ENCODE data around the gene TP53I3.
"Not testable (repeated sequence)": the region's sequence is repeated elsewhere in the genome, so short reads cannot be mapped to it uniquely, and the experiment has no call there.

The TP53I3 gene

GRCh38 chr2:24095171-24095677, 10.6 kb upstream of the TP53I3 start:
- not testable (repeated sequence) for DNase-seq (ENCODE audit: low spot score)

DNA sequence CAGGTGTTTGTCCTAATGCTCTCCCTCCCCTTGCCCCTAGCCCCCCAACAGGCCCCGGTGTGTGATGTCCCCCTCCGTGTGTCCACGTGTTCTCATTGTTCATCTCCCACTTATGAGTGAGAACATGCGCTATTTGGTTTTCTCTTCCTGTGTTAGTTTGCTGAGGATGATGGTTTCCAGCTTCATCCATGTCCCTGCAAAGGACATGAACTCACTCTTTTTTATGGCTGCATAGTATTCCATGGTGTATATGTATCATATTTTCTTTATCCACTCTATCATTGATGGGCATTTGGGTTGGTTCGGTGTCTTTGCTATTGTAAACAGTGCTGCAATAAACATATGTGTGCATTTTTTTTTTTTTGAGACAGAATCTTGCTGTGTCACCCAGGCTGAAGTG, 8.6 kb upstream of the TP53I3 start:
- DNase-seq (ENCODE audit: low spot score) = not testable (repeated sequence)

DNA sequence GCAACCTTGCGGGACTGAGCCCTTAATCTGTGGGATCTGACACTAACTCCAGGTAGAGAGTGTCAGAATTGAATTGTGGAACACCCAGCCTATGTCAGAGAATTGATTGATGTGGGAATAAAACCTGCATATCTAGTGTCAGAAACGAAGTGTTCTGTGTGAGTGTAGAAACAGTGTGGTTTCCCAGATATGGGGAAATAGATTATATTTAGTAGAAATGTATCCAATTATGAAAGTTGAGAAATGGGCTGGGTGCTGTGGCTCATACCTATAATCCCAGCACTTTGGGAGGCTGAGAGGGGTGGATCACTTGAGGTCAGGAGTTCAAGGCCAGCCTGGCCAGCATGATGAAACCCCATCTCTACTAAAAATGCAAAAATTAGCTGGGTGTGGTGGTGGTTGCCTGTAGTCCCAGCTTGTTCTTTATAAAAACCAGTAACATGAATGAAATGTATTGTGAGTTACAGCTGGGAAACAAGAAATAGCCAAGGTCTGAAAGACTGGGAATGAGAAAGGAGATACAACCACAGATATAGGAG, 4.3 kb upstream of the TP53I3 start:
- DNase-seq (ENCODE audit: low spot score) = no peak

- no peak for DNase-seq (ENCODE audit: low spot score)
These were observed 2.4 kb upstream of the TP53I3 start for GRCh38 chr2:24087032-24087431.

DNA sequence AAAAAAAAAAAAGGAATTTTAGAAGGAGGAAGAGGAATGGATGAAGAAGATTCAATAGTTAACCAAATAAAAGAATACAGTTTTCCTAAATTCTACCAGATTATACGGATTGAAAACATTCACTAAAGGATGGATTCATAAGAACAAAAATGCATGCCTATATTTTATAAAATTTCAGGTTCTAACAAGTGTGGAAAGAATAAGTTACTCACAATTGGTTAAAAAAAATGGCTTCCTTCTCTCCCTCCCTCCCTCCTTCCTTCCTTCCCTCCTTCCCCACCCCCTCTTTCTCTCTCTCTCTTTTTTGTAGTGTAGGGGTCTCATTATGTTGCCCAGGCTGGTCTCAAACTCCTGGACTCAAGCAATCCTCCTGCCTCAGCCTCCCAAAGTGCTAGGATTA, 1.6 kb upstream of the TP53I3 start:
- DNase-seq (ENCODE audit: low spot score) = no peak

DNA sequence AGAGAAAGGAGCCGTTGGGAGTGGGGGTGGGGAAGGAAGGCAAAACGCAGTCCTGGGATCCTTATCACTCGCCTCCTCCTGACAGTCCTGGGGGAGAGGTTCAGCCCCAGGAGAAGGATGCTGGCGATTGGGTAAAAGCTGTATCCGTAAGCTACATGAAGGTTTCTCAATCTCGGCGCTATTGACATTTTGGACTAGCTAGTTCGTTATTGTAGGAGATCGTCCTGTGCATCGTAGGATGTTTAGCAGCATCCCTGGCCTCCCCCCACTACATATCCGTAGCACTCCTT, 511 bp upstream of the TP53I3 start:
- no peak for DNase-seq (ENCODE audit: low spot score)

GRCh38 chr2:24083567-24084385, 858 bp downstream of the TP53I3 start:
- peak; percentile 50 for DNase-seq (ENCODE audit: low spot score)

GRCh38 chr2:24082787-24083566, 1.7 kb downstream of the TP53I3 start:
- DNase-seq (ENCODE audit: low spot score) = no peak

DNA sequence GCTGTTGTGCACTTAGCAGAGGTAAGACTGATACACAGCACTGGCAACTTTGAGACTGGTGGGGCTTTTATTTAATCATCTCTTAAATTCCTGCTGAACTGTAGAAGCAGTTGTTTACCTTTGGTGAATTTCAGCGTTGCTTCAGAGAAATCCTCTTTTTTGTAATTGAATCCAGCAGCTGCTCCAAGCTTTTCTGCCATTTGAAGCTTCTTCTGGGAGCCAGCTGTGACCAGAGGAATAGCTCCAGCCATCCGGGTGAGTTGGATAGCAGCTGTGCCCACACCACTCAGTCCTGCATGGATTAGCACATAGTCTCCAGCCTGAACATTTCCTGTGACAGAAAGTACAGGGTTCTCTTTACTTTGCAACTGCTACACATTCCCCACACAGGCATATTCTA, 3.9 kb downstream of the TP53I3 start:
- DNase-seq (ENCODE audit: low spot score) = no peak

DNA sequence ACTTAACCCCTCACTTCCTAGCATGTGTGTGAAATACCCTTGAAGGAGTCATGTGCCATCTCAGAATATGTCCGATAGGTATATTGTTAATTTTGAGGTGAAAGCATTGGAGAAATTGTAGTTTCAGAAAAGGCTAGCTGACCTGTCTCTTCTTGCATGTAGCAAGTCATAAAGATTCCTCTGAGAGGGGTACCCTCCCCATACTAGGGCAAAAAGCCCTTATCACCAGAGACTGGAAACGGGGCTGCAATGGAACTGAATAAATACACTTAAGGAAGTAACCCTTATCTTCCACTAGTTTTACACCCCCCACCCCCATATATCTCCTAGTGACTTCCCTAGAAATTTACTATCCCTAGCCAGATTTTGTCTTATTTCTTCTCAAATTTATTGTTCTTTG, 6.8 kb downstream of the TP53I3 start:
- DNase-seq (ENCODE audit: low spot score) = no peak

- no peak for DNase-seq (ENCODE audit: low spot score)
These were observed 7.1 kb downstream of the TP53I3 start for GRCh38 chr2:24077535-24077877.

- DNase-seq (ENCODE audit: low spot score) = no peak
These were observed 7.6 kb downstream of the TP53I3 start for GRCh38 chr2:24076849-24077534.

DNA sequence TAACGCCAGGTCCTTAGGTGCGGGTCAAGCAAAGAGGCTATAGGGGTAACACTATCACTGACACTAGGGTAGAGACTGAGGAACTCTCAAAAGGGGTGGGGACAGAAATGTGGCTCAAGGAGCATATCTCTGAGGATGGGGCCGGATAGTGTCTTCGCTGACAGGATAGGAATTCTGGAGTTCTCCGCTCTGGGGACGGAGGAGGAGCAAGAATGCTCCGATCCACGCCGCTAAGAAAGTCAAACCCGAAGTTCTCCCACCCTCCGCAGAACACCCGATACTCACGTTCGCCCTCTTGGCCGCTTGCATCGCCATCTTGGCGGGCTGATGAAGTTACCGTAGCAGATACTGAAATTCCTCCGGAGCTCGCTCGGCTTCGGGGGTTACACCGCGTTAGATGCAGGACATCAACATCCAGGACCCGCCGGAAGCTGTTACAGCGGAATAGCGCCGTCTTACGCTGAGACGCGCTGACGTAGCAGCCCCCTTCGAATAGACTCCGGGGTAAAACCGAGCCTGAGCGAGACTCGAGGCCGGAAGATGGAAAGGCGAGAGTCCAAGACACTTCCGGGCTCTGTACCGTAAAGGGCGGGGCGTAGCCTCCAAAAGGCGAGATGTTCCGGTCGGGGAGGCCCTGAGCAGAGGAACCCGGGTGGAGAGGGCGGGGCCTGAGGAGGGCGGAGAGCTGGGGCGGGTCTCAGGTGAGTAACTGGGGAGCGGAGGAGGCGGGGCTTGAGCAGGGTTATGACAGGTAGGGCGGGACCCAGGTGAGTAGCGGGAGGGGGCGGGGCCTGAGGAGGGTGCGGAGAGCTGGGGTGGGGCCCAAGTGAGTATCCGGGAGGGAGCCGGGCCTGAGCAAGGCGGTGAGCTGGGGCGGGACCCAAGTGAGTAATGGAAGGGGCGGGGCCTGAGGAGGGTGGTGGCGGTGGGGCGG, 8.5 kb downstream of the TP53I3 start, which contains the start of gene SF3B6:
SF3B6 (minus strand) TSS at position 412 of the 934 bp plus-strand sequence; CDS start at position 315, 97 bp downstream.
- peak; percentile 100 for DNase-seq (ENCODE audit: low spot score)

DNA sequence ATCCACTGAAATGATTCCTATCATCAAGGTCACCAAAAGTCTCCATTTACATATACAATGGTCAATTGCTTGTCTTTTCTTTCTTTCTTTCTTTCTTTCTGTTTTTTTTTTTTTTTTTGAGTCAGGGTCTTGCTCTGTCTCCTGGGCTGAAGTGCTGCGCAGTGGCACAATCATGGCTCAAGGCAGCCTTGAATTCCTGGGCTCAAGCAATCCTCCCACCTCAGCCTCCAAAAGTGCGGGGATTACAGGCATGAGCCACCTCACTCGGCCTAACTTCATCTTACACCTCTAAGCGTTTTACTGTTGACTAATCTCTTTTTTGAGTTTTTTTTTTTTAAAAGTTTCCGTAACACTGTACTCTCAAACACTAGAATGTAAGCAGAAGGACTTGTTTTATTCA, 9.4 kb downstream of the TP53I3 start:
- no peak for DNase-seq (ENCODE audit: low spot score)

DNA sequence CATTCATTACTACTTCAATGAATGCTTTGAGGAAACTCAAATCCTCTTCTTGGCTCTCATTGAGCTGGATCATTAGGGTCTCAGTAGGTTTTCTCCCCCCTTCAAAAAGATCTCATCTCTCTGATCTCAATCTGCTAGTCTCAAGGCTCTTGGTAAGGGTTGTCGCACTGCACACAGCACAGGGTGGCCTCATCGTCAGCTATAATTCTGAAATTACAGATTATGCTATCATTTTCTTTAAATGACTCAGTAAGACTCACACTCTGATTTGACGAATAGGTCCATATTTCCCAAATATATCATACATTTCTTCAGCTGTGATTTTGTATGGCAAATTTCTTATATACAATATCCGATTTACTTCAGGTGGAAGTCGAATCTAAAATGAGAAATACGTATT, 10.8 kb downstream of the TP53I3 start:
- DNase-seq (ENCODE audit: low spot score) = no peak

DNA sequence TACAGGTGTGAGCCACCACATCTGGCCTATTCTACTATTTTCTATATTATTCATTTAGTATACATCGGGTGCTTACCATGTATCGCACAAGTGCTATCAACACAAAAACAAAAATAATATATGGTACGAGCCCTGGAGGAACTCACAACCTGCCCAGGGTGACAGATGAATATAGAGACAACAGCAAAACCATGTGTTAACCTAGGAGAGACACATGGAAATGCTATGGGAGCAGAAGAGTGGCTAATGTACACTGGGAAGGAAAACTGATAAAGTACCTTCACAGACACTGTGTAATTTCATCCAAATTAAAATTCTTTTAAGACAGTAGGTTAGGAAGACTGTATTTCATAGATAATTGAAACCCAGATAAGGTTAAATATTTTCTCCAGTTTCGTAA, 12.4 kb downstream of the TP53I3 start:
- no peak for DNase-seq (ENCODE audit: low spot score)

GRCh38 chr2:24065341-24065740, 19.3 kb downstream of the TP53I3 start:
- DNase-seq (ENCODE audit: low spot score) = no peak

DNA sequence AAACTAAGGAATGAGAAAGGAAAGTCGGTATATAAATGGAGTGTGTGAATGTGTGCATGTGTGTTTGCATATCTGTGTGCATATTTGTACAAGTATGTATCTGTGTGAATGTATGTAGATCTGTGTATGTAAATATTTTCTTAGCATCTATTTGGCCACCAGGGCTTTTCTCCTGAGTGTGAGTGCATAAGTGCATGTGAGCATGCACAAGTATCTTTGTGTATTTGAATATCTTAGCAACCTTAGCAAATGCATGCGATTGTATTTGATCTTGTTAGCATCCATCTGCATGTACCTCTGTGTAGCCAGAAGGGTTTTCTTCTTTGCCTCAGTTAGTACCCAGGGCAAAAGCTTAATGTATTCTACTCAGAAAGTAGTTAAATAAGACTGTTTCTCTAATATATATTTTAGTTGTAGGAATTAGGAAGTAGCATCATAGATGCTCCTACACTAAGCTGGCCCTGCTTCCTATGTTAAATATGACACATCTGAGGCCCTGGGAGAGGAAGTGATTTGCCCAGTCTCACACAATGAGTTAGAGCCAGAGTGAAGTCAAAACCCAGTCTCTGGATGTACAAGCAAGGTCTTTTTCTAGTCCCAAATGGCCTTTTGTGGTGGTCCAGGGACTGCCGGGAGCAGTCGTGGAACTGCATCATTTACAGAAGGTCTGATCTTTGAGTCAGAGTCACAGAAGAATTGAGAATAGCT, 25.9 kb downstream of the TP53I3 start:
- DNase-seq (ENCODE audit: low spot score) = no peak

DNA sequence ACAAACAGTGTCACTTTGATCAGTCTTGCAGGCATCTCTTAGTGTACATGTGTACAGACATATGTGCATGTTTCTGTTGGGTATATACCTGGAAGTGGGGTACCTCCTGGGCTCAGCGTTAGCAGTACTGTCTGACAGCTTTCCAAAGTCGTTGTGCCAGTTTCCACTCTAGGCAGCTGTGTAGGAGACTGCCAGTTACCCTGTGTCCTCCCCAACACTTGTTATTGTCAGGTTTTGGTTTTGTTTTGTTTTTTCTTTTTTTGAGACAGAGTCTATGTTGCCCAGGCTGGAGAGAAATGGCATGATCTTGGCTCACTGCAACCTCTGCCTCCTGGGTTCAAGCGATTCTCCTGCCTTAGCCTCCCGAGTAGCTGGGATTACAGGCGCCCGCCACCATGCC, 28.9 kb downstream of the TP53I3 start:
- DNase-seq (ENCODE audit: low spot score) = no peak

GRCh38 chr2:24054366-24055010, 30.1 kb downstream of the TP53I3 start:
- DNase-seq (ENCODE audit: low spot score) = no peak
